Fibroblast of the conjunctiva (primary cell): ENCODE data around the gene UGT2B10.

Experiments
- DNase-seq: peaks from one replicate; pipeline ENCODE4 v3.0.0-alpha.2; 2010; ENCODE audit warnings: low read depth

Gene UGT2B10

DNA sequence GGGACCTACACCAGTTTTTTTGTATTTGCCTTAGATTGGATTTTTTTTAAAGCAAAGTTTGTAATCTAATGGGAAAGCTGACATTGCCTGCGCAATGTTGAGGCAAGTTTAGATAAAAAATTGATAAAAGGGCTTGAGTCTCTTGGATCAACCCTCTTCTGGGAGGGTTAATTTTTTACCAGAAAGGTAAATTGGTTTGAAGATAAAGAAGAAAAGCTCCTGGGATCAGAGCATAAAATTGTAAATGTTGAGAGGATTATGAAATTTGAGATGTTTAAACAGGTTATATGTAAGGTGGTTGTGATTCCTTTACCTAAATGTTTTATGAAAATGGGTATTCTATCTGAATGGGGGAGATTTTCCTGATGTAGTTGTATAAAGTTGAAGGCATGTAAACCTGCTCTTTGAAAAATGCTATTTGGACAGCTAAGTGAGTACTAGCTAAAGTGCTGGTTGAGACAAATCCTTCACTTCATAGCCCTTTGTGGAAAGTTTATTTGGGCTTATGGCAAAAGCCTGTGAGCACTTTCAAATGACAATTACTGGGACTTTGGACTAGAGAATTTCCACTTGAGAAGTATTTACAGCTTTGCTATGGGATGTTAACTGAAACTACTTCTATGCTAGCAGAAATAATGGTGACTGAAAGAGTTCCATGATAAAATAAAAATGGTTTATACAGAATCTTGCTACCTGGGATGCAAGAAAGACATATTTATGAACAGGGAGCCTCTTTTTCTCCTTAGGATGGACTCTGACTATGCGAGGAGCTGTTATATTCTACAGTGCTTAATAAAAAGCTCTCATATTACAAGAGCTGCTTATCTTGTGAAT, 56.2 kb downstream of the UGT2B10 start:
- DNase-seq = no peak

DNA sequence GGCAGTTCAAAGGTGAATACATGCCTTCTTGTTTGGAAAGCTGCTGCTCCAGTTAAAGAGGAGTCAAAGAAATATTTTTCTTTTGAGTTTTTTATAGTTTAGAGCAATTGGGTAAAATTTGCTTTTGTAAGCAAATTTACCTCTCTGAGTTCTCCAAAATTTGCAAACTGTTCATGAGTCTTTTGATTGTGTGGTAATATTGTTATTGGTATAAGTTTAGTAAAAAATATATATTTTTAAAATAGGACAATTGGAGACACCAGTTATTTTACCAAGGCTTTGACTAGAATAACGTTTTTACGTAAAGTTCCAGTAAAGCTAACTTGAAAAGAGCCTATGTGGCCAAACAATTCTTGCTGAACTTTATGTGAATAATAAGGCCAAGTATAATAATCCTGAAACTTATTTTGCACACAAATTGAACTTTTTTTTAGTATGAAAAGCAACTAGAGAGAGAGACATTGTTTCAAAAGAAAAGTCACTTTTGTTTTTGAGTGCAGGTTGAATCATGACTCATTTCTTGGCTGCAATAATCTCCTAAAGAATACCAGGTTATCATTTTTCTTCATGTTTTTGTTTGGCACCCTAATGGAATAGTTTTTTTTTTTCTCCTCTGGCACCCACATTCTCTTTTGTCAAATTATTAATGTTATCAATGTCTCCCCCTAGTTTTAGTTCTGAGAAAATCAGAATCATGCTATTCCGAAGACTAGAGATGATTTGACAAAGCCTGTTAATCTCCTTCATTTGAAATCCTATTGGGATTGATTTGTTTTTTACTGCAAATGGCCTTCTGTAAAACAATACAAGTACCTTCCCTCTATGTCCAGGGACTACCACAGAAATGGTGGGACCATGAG, 57.1 kb downstream of the UGT2B10 start:
- no peak for DNase-seq

DNA sequence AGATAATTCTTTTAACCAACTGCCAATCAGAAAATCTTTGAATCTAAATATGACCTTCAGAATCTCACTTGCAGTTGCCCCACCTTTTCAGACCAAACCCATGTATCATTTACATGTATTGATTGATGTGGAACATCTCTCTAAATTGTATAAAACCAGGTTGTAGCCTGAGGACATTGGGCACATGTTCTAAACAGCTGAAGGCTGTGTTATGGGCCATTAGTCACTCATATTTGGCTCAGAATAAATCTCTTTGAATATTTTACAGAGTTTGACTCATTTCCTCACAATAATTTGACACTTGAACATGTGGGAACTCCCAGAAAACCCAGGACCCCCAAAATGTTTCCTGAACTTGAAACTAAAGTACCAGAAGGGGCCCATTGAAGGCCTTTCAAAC, 58.7 kb downstream of the UGT2B10 start:
- DNase-seq = no peak

DNA sequence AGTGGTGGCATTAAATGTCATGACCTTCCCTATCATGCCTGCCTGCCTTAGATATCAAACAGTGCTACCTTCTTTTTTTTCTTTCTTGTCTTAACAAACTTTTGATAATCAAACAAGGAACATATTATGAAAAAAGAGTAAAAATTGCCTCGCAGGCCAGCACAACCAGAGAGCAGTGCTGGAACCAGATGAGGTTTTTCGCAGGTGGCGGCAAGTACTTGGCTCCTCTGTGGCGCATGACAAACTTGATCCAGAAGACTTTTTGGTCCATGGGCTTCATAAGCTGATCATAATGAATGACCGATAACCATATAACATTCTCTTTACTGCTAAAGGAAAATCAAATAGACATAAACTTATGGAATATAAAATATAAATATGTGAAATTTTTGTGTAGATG, 61.8 kb downstream of the UGT2B10 start:
- DNase-seq = no peak

DNA sequence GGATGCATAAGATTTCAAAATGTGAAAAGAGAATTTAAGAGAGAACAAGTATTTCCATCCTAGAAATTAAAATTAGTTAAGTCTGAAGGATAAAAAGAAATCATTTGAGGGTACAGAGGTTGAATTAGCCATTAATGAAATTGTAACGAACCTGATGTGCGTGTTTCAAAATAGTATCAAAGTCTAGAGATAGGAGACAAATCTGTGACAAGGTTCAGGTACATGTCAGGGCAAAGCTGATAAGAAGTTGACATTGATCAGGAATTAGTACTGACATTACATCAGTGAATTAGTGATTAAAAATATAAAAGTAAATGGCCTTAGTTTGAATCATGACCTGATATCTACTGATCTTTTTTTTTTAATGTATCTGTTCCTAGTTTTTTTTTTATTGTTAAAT, 62.3 kb downstream of the UGT2B10 start:
- DNase-seq = no peak
